DMS114 treated with DMSO at 0.1 percent for 48 hours (cell line): ENCODE data around the gene SLC9B1.
"Not testable (repeated sequence)": the region's sequence is repeated elsewhere in the genome, so short reads cannot be mapped to it uniquely, and the experiment has no call there.

Source experiments
- DNase-seq: peaks from one replicate; lab custom pipeline; 2025; ENCODE audit not compliant: unreplicated experiment; lab: John Stamatoyannopoulos, UW

The SLC9B1 gene

DNA sequence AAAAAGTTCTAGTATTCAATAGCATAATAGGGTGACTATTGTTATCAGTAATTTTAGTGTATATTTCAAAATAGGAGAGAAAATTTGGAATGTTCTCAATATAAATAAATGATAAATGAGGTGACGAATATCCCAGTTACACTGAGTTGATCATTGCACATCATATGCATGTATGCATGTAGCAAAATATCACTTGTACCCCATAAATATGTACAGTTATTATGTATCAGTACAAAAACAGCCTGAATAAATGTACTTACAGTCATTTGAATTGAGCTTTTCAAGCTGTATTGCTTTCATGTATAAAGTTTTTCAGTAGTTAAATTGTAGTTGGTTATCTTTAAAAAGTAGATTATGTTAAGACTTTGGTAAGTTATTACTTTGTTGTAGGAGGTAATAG, 138.2 kb downstream of the SLC9B1 start:
- no peak for DNase-seq

DNA sequence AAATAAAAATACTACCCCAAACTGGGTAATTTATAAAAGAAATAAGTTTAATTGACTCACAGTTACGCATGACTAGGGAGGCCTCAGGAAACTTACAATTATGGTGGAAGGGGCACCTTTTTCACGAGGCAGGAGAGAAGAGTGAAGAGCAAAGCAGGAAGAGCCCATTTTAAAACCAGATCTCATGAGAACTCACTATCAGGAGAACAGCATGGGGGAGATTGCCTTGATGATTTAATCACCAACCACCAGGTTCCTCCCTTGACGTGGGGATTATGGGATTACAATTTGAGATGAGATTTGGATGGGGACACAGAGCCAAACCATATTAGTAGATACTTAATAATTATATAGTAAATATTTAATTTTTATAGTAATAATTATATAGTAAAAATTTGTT, 140.6 kb downstream of the SLC9B1 start:
- no peak for DNase-seq

DNA sequence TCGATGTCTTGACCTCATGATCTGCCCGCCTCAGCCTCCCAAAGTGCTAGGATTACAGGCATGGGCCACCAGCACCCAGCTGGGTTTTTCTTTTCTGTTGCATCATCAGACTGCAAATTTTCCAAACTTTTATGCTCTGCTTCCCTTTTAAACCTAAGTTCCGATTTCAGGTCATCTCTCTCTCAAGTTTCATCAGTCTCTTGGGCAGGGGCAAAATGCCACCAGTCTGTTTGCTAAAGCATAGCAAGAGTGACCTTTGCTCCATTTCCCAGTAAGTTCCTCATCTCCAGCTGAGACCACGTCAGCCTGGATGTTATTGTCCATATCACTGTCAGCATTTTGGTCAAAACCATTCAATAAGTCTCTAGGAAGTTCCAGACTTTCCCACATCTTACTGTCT, 141.2 kb downstream of the SLC9B1 start:
- not testable (repeated sequence) for DNase-seq

DNA sequence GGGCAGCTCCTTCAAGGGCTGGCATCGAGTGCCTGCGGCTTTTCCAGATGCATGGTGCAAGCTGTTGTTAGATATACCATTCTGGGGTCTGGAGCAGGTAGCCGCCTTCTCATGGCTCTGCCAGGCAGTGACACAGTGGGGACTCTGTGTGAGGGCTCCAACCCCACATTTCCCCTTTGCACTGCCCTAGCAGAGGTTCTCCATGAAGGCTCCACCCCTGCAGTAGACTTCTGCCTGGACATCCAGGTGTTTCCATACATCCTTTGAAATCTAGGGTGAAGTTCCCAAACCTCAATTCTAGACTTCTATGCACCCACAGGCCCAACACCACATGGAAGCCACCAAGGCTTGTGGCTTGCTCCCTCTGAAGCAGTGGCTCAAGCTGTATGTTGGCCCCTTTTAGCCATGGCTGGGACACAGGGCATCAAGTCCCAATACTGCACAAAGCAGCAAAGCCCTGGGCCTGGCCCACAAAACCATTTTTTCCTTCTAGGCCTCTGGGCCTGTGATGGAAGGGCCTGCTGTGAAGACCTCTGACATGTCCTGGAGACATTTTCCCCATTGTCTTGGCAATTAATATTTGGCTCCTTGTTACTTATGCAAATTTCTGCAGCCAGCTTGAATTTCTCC, 141.9 kb downstream of the SLC9B1 start:
- not testable (repeated sequence) for DNase-seq

DNA sequence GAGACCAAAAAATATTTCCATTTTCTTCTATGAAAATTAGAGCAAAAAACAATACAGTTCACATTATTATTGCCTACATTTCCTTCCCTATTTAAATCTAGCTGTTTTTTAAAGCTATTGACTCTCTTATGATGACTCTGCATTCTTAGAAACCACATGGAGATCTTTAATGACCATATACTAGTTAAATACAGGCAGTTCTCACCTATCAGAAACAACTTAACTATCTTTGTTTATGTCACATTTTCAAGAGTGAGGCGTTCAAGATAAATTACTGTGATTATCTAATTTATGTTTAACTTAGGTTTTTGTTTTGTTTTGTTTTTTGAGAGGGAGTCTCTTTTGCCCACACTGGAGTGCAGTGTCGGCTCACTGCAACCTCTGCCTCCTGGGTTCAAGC, 147.7 kb downstream of the SLC9B1 start:
- no peak for DNase-seq

DNA sequence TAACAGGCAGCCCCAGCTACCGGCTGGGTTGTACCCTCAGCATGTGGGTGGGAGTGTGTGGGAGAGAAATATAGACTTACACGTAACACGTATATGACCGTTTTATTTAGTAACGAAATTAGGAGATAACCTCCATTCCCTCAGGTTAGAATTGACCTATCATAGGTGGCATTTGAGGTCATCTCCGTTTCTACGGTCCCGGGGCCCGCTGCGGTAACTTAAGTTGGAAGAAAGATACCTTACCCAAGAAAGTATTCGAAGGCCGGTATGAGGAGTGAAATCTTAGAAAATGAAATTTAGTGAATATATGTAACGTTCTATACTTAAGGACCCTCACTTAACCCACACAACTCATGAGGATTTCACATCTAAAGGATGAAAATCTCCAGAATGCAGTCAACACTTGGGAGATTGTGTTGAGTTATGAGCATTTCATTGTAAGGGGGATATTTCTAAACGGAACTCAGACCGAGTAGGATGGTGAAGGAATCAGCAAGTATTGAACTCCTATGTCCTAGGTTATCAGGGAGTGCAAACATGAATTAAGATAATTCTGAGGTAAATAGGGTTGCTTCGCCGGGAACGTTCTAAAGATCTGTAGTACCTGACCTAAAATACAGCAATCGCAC, 149.8 kb downstream of the SLC9B1 start:
- no peak for DNase-seq

DNA sequence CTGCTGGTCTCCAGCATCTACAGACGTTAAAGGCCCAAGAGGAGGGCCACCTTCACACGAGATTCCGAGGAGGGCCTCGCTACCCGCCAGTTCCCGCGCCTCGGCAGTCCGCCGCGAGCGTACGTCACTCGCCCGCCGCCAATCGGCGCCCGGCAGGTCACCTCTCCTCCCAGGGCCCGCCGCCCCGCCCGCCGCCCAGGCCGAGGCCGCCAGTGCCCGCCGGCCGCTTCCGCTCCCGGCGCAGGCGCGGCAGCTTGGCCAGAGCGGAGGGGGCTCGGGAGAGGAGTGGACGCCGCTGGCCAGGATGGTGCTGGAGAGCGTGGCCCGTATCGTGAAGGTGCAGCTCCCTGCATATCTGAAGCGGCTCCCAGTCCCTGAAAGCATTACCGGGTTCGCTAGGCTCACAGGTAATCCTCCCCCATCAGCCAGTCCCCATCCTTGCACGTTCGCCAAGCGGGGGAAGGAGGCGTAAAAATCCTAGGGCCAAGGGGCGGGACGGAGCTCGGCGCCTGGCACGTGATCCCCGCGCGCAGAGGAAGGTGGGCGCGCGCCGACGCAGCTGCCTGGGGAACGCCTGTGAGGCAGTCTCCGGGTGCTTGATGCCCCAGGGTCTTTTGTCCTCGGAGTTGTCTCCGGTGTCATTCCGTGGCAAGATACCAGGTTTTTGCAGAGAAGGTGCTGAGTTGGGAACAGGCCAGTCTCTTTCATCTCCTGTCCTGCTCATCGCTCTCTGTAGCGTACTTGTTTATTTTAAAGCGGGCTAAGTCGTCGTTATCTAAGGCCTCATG, 150.5 kb downstream of the SLC9B1 start, which contains the start of gene CISD2:
Gene CISD2, plus strand, starts transcription at position 212 of the 788 bp plus-strand sequence. Its CDS starts 93 bp downstream, at position 305.
- DNase-seq, result peak; percentile 81

DNA sequence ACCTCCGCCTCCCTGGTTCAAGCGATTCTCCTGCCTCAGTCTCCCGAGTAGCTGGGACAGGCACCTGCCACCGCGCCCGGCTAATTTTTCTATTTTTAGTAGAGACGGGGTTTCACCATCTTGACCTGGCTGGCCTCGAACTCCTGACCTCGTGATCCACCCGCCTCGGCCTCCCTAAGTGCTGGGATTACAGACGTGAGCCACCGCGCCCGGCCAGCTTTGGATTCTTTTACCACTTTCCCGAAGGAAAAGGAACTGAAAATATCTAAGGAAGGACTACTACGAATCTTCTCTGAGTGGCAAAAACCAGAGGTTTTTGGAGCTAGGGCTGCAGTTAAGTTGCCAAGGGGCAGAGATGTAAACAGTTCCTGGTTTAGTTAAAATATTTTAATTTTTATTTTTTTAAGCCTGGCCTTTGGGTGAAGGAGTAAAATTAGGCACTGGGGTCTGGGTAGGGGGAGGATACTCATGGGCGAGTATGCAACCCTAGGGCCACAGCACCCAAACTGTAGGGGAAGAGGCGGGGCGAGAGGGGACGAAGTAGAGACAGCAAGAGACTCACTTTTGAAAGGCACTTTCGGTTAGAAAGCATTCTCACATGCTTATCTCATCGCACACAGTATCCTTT, 151.2 kb downstream of the SLC9B1 start:
- no peak for DNase-seq

DNA sequence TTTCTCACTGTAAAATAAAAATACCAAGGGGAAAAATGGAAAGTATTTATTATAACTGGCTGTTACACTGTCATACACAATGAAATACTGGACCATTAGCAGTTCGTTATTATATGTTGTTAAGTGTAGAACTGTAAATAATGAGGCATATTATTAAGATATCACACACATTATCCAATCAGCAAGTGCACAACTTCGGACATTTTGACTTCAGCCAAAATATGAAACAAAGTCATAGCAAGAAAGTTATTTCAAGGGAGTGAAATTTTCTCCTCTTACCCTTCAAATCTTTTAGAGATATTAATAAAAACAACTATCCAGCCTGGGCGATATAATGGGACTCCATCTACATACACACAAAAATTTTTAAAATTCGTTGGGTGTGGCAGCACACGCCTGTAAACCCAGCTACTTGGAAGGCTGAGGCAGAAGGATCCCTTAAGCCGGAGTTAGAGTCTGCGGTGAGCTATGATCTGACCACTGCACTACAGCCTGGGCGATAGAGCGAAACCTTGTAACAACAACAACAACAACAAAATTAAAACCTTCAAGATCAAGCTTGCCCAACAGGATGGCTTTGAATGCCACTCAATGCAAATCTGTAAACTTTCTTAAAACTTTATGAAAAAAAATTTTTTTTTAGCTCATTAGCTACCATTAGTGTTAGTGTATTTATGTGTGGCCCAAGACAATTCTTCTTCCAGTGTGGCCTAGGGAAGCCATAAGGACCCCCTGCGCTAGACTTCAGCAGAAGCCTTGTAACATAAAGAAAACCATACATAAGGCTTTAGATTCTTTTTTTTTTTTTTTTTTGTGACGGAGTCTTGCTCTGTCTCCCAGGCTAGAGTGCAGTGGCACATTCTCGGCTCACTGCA, 152.0 kb downstream of the SLC9B1 start:
- DNase-seq, result no peak

DNA sequence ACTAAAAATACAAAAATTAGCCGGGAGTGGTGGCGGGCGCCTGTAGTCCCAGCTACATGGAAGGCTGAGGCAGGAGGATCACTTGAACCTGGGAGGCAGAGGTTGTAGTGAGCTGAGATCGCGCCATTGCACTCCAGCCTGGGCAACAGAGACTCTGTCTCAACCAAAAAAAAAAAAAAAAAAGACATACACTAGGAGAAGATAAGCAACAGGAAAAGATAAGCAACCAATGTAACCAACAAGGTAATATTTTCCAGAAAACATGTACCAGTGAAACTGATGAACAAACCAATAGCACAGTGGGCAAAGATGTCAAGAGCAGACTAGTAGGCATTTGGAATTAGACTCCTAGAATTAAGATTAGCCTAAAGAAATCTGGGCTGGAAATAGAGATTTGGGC, 154.2 kb downstream of the SLC9B1 start:
- DNase-seq, result not testable (repeated sequence)

DNA sequence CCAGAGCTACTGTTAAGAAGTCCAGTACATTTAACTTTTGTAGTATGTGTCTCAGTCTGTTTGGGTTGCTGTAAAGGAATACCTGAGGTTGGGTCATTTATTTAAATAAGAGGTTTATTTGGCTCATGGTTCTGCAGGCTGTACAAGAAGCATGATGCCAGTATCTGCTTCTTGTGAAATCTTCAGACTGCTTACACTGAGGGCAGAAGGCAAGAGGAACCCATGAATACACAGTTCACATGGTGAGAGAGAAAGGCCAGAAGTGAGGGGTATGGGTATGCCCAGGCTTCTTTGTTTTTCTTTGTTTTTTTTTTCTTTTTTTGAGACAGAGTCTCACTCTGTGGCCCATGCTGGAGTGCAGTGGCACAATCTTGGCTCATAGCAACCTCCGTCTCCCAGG, 156.8 kb downstream of the SLC9B1 start:
- no peak for DNase-seq

DNA sequence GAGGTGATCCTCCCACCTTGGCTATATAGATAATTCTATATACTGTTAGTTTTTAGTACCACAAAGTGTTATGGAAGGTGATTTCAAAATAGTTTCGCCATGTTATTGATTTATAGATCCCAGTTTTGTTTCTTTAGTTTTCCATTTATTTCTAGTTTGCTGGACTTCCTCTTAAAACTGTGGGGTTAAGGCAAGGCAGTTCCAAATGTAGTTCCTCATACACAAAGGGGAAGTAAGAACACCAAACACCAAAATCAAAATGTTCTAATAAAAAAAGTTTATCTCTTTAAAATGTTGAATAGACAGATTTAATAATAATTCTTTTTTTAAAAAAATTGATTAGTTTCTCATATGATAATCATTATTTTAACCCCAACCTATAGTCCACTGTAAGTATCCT, 157.5 kb downstream of the SLC9B1 start:
- DNase-seq, result no peak

DNA sequence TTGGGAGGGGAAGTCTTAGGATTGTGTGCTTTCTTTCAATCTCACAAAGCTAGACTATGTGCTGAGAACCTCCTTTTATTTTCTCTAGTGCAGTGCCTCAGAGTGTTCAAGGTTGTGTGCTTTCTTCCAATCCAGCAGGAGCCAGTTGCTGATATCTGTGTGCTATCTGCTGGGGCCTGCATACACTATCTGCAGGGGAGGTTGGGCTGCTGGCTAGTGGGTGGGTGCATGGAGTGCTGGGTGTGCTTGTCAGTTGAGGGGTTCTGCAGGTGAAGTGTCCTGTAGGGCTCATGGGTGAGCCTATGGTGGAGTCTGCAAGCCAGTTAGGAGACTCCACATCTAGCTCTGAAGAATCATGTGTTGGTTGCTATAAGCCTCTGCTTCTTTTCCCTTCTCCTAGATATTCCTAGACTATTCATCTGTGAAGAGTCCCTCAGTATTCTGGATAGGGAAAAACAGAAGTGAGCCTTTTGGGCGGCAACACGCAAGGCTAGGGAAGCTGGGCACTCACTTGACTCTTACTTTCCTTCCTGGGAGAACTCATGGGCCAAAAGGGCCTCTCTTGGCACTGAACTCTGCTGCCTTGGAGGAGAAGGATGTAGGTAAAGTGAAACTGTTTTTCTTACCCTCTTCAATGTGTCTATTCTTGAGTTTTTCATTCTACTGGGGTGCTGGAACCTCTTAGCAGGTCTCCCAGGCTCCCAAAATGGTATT, 158.7 kb downstream of the SLC9B1 start:
- DNase-seq, result no peak

DNA sequence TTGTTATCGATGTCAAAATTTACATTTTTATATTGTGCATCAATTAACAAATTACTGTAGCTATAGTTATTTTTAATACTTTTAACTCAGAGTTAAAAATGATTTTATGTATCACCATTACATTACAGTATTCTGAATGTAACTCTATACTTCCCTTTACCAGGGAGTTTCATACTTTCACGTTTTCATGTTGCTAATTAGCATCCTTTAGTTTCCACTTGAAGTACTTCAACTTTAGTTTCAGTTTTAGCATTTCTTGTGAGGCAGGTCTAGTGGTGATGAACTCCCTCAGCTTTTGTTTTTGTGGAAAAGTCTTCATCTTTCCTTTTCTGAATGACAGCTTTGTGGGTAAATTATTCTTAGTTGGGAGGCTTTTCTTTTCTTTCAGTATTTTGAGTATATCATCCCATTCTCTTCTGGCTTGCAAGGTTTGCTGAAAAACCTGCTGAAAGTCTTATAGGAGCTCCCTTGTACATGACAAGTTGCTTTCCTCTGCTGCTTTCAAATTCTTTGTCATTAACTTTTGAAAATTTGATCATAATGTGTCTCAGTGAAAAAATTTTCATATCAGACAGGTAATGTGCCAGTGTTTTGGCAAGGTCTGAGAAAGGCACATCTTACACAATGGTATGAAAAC, 160.6 kb downstream of the SLC9B1 start:
- DNase-seq, result no peak
